Choroid plexus epithelial cell (primary cell): ENCODE results near the gene KCNC4.

Source experiments
- DNase-seq: peaks from one replicate; pipeline ENCODE4 v3.0.0-alpha.2; 2010; ENCODE audit warnings: low read depth
- H3K4me3 ChIP-seq: 2 replicates; pipeline ENCODE4 v1.5.1; 2011; ENCODE audit warnings: low read depth, mild to moderate bottlenecking, control low read depth, low read length, moderate library complexity
- TF ChIP-seq, protein P1 (sequence below): conservative IDR thresholded peaks from 2 replicates; pipeline ENCODE4 v1.5.1; 2011; ENCODE audit warnings: low read depth, mild to moderate bottlenecking, control low read depth, inconsistent platforms, low read length, moderate library complexity

Gene KCNC4

DNA sequence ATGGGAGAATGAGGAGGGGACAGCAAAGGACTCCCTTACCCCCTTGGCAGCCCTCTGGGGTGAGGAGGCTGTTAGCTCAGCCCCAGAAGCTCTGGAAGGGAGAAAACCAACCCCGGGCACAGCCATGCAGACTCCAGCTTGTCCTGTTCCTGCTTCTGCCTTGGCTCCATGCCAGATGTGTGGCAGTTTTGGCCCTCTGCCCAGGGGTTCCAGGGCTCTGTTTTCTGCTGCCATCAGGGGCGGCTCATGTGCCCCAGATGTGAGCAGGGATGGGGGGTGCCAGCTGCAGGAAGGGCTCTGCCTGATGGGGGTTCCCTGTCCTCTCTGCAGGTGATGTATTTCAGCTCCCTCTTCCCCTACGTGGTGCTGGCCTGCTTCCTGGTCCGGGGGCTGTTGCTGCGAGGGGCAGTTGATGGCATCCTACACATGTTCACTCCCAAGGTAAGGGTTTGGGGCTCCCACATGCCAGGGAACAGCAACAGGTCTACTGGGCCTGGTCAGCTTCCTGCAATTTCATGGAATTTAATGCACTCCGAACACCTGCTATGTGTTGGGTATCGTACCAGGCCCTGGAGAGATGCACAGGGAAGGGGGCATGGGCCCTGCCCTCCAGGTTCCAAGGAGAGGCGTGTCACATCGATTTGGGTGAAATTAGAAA, 33.7 kb upstream of the KCNC4 start:
- no peak for DNase-seq
- H3K4me3 ChIP-seq: no peak overlapping the region
- TF ChIP-seq, protein P1, sequence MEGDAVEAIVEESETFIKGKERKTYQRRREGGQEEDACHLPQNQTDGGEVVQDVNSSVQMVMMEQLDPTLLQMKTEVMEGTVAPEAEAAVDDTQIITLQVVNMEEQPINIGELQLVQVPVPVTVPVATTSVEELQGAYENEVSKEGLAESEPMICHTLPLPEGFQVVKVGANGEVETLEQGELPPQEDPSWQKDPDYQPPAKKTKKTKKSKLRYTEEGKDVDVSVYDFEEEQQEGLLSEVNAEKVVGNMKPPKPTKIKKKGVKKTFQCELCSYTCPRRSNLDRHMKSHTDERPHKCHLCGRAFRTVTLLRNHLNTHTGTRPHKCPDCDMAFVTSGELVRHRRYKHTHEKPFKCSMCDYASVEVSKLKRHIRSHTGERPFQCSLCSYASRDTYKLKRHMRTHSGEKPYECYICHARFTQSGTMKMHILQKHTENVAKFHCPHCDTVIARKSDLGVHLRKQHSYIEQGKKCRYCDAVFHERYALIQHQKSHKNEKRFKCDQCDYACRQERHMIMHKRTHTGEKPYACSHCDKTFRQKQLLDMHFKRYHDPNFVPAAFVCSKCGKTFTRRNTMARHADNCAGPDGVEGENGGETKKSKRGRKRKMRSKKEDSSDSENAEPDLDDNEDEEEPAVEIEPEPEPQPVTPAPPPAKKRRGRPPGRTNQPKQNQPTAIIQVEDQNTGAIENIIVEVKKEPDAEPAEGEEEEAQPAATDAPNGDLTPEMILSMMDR: no peak

DNA sequence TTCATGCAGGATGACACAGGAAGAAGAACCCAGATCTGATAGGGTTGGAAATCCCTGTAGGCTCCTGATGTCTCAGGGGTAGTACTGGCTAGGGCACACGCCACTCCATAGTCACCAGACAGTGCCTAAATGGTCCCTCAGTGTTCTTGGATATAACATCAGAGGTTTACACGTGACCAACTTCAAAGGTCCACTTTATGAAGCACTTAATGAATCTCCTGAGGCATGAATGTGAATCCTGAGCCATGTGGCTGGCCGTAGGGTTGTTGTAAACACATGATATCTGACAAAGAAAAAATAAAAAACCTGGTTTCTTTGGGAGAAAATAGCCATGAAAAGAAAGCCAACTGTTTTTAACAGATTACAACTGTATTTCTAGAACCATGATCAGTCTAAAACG, 32.3 kb upstream of the KCNC4 start:
- DNase-seq: no peak
- TF ChIP-seq, protein P1: no peak
- no peak overlapping the region for H3K4me3 ChIP-seq

DNA sequence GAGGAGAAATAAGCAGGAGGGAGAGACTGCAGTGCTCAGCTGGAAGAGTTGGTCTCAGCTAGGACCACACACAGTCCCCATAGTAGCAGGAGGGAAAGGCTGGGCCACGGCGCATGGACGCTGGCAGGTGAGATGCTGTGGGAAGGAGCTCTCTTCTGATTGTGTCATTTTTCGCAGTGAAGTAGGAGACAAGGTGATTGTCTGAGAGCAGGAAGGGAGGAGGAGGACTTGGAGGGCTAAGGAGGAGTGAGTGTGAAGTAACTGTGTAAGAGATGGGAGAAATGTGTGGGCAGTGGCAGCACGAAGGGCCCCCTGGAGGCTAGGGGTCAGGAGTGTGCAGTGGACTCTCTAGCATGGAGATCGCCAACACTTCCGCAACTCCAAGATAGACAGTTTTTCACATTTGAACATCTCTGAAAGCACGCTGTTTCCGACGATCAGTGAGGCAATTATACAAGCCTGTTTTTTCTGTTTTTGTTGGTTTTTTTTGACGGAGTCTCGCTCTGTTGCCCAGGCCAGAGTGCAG, 26.4 kb upstream of the KCNC4 start:
- TF ChIP-seq, protein P1: no peak
- DNase-seq: no peak
- H3K4me3 ChIP-seq: no peak overlapping the region

DNA sequence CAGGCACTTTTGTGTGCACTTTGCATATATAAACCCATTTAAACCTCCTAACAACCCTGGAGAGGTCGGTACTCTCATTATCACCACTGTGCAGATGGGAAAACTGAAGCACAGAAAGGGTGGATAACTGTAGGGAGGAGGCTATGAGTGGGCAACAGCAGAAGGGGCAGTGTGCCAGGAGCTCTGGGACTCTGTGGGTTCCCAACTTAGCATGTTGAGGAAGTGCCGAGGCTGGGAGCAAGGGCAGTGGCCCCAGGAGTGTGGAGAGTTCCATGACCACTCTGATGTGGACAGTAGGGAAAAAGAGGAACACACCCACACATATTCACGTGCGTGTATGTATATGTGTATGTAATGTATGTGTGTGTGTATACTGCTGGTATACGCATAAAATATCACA, 25.7 kb upstream of the KCNC4 start:
- no peak overlapping the region for H3K4me3 ChIP-seq
- TF ChIP-seq, protein P1: no peak
- no peak for DNase-seq

DNA sequence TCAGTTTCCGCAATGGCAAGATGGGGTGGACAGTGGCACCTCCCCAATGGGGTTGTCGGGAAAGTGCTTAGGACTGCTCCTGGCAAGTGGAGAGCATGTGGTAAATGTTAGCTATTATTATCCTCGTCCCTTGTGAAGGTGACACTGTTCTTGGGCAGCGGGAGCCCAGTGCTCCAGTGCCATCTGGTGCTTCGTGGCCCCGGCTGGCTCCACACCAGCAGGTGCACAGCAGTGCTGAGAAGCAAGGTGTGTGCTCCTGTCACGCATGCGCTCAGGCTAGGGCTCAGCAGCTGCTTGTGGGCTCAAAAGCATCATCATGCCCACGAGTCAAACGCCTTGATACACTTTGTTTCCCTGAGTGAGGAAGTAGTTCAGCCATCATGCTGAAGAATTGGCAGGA, 24.9 kb upstream of the KCNC4 start:
- no peak overlapping the region for H3K4me3 ChIP-seq
- no peak for DNase-seq
- TF ChIP-seq, protein P1: no peak

DNA sequence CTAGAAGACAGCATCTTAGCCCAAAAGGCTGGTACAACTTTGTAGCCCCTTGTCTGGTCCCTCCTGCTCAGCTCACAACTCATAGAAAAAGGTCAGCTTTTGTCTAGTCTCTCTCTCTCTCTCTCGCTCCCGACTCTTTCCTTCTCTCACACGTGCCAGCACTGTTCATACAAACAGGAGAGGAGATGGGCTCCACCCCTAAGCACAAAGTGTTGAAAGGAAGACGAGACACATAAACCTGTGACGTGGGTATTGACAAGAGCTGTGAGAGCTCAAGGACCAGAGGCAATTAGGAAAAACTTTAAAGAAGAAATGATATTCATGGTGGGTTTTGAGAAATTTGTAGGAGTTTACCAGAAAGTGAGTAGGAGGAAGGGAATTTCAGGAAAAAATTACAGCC, 23.6 kb upstream of the KCNC4 start:
- DNase-seq: no peak
- H3K4me3 ChIP-seq: no peak overlapping the region
- TF ChIP-seq, protein P1: no peak
